BE2C (cell line): Measurements from ENCODE around the gene IL1RAPL2.
"Not testable (repeated sequence)": the region's sequence is repeated elsewhere in the genome, so short reads cannot be mapped to it uniquely, and the experiment has no call there.

Source experiments
- DNase-seq: peaks from one replicate; pipeline ENCODE4 v3.0.0-alpha.2; 2020
- H3K27me3 ChIP-seq: fragments of 250-450 bp; sonication (Bioruptor Pico); 2 replicates; pipeline ENCODE4 v1.5.1; 2020; ENCODE audit warnings: mild to moderate bottlenecking
- H3K36me3 ChIP-seq: fragments of 250-450 bp; sonication (Bioruptor Pico); 2 replicates; pipeline ENCODE4 v1.5.1; 2020; ENCODE audit warnings: mild to moderate bottlenecking
- H3K4me1 ChIP-seq: fragments of 250-450 bp; sonication (Bioruptor Pico); 2 replicates; pipeline ENCODE4 v1.5.1; 2020
- H3K4me3 ChIP-seq: 2 replicates; pipeline ENCODE4 v1.5.1; 2011; ENCODE audit warnings: low read depth, low read length
- H3K9me3 ChIP-seq: fragments of 250-450 bp; sonication (Bioruptor Pico); 2 replicates; pipeline ENCODE4 v1.5.1; 2020
- CTCF ChIP-seq: IDR thresholded peaks from 2 replicates; pipeline ENCODE4 v1.5.1; 2012; ENCODE audit warnings: mild to moderate bottlenecking, low read depth, low read length

Gene IL1RAPL2

GRCh38 chrX:105653891-105654290 lies 1087.9 kb downstream of the IL1RAPL2 start:
- DNase-seq: no peak
- no peaks in the 10 kb centered on the region for H3K27me3 ChIP-seq
- no peaks in the 10 kb centered on the region for H3K9me3 ChIP-seq
- H3K36me3 ChIP-seq: no peaks in the 10 kb centered on the region
- no peaks in the 10 kb centered on the region for H3K4me1 ChIP-seq
- TF ChIP-seq CTCF: no peak
- H3K4me3 ChIP-seq: no peak overlapping the region

GRCh38 chrX:105658136-105658535 lies 1092.1 kb downstream of the IL1RAPL2 start:
- no peaks in the 10 kb centered on the region for H3K4me1 ChIP-seq
- DNase-seq: no peak
- H3K4me3 ChIP-seq: no peak overlapping the region
- H3K9me3 ChIP-seq: no peaks in the 10 kb centered on the region
- TF ChIP-seq CTCF: no peak
- H3K36me3 ChIP-seq: no peaks in the 10 kb centered on the region
- no peaks in the 10 kb centered on the region for H3K27me3 ChIP-seq

GRCh38 chrX:105662248-105662647 lies 1096.2 kb downstream of the IL1RAPL2 start:
- no peak for TF ChIP-seq CTCF
- Histone ChIP-seq H3K36me3 (no peaks in the 10 kb centered on the region), H3K27me3 (no peaks in the 10 kb centered on the region), H3K4me1 (no peaks in the 10 kb centered on the region), H3K4me3 (no peak overlapping the region), H3K9me3 (no peaks in the 10 kb centered on the region)
- no peak for DNase-seq

GRCh38 chrX:105664243-105664642 lies 1098.2 kb downstream of the IL1RAPL2 start:
- no peak for TF ChIP-seq CTCF
- H3K4me3 ChIP-seq: no peak overlapping the region
- no peak for DNase-seq
- no peaks in the 10 kb centered on the region for H3K9me3 ChIP-seq
- H3K27me3 ChIP-seq: no peaks in the 10 kb centered on the region
- H3K4me1 ChIP-seq: no peaks in the 10 kb centered on the region
- H3K36me3 ChIP-seq: no peaks in the 10 kb centered on the region

GRCh38 chrX:105684288-105684687 lies 1118.3 kb downstream of the IL1RAPL2 start:
- H3K4me3 ChIP-seq, H3K36me3 ChIP-seq, H3K27me3 ChIP-seq, H3K9me3 ChIP-seq, DNase-seq, H3K4me1 ChIP-seq: not testable (repeated sequence)

- no peak for DNase-seq
- H3K9me3 ChIP-seq: no peaks in the 10 kb centered on the region
- TF ChIP-seq CTCF: no peak
- H3K4me1 ChIP-seq: no peaks in the 10 kb centered on the region
- no peaks in the 10 kb centered on the region for H3K27me3 ChIP-seq
- H3K36me3 ChIP-seq: no peaks in the 10 kb centered on the region
- H3K4me3 ChIP-seq: no peak overlapping the region
Observed at GRCh38 chrX:105694839-105695238, 1128.8 kb downstream of the IL1RAPL2 start.

- H3K9me3 ChIP-seq: no peaks in the 10 kb centered on the region
- no peaks in the 10 kb centered on the region for H3K27me3 ChIP-seq
- no peak overlapping the region for H3K4me3 ChIP-seq
- no peak for DNase-seq
- H3K36me3 ChIP-seq: no peaks in the 10 kb centered on the region
- TF ChIP-seq CTCF: no peak
- H3K4me1 ChIP-seq: no peaks in the 10 kb centered on the region
Observed at GRCh38 chrX:105695451-105695850, 1129.5 kb downstream of the IL1RAPL2 start.
